IPS-18c (cell line): Measurements from ENCODE around the gene R3HDM1.

Experiments
- H3K4me3 ChIP-seq: 2 replicates; pipeline ENCODE4 v1.7.0; 2013; ENCODE audit warnings: low read depth, mild to moderate bottlenecking, low read length, moderate library complexity; ENCODE audit not compliant: insufficient read depth
- H3K9me3 ChIP-seq: one replicate; pipeline ENCODE4 v1.6.1; 2013; ENCODE audit warnings: mild to moderate bottlenecking, low read length, moderate library complexity; ENCODE audit not compliant: control insufficient read depth, insufficient read depth

The R3HDM1 gene

GRCh38 chr2:135552887-135553286 lies 21.6 kb downstream of the R3HDM1 start:
- Histone ChIP-seq H3K9me3 (no peaks in the 10 kb centered on the region), H3K4me3 (no peak overlapping the region)

- Histone ChIP-seq H3K9me3 (no peaks in the 10 kb centered on the region), H3K4me3 (no peak overlapping the region)
Observed at GRCh38 chr2:135555311-135555710, 24.0 kb downstream of the R3HDM1 start.

DNA sequence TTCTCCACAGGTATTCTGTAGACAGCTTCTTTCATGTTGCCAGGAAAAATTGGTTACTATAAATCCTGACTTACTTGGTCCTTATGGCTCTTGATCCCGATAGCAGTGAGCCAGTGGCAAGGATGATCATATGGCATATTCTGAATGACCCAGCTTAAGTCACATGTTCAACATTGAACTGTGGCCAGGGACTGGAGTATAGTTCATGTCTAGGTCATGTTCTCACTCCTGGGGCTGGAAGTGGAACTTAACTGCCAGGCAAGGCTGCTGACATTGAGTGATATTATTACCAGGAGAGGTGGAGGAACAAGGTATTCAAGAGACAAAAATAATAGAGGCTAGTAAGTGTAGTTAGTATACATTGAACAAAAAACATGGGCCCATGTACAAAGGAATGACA lies 26.2 kb downstream of the R3HDM1 start:
- Histone ChIP-seq H3K9me3 (no peaks in the 10 kb centered on the region), H3K4me3 (no peak overlapping the region)

GRCh38 chr2:135561925-135562324 lies 30.6 kb downstream of the R3HDM1 start:
- no peaks in the 10 kb centered on the region for H3K9me3 ChIP-seq

DNA sequence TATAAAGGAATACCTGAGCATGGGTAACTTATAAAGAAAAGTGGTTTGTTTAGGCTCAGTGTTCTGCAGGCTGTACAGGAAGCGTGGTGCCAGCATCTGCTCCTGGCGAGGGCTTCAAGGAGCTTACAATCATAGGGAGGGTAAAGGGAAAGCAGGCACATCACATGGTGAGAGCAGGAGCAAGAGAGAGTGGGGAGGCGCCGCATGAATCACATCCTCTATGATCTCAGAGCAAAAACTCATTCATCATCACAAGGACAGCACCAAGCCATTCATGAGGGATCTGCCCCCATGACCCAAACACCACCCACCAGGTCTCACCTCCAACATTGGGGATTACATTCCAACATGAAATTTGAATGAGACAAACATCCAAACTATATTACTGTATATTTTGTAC lies 32.5 kb downstream of the R3HDM1 start:
- Histone ChIP-seq H3K9me3 (no peaks in the 10 kb centered on the region), H3K4me3 (no peak overlapping the region)

More at GRCh38 chr2:135561925-135562324, 30.6 kb downstream of the R3HDM1 start:
- no peak overlapping the region for H3K4me3 ChIP-seq

DNA sequence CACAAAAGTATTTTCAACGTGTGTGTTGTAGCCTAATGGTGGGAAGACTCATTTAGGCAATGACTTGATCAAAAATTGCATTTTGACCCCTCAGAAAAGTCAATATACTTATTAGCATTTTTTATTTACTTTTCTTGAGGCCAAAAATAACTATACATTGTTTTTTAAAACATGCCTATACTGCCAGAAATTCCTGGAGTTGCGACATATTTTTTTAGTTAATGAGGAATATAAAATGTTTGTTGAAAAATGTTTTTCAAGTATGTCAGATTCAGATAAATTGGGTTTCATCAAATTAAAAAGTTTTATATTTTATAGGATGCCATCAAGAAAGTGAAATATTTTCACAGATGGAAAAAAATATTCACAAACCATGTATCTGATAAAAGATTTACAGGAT lies 39.6 kb downstream of the R3HDM1 start:
- H3K4me3 ChIP-seq = no peak overlapping the region
- H3K9me3 ChIP-seq = no peaks in the 10 kb centered on the region

- Histone ChIP-seq H3K4me3 (no peak overlapping the region), H3K9me3 (no peaks in the 10 kb centered on the region)
Observed at GRCh38 chr2:135573620-135574019, 42.3 kb downstream of the R3HDM1 start.

GRCh38 chr2:135581282-135581681 lies 50.0 kb downstream of the R3HDM1 start:
- Histone ChIP-seq H3K4me3 (no peak overlapping the region), H3K9me3 (no peaks in the 10 kb centered on the region)

GRCh38 chr2:135582383-135582782 lies 51.1 kb downstream of the R3HDM1 start:
- H3K9me3 ChIP-seq = no peaks in the 10 kb centered on the region
- no peak overlapping the region for H3K4me3 ChIP-seq

- Histone ChIP-seq H3K9me3 (no peaks in the 10 kb centered on the region), H3K4me3 (no peak overlapping the region)
Observed at GRCh38 chr2:135585586-135585985, 54.3 kb downstream of the R3HDM1 start.

- no peaks in the 10 kb centered on the region for H3K9me3 ChIP-seq
- no peak overlapping the region for H3K4me3 ChIP-seq
Observed at GRCh38 chr2:135586148-135586547, 54.9 kb downstream of the R3HDM1 start.

DNA sequence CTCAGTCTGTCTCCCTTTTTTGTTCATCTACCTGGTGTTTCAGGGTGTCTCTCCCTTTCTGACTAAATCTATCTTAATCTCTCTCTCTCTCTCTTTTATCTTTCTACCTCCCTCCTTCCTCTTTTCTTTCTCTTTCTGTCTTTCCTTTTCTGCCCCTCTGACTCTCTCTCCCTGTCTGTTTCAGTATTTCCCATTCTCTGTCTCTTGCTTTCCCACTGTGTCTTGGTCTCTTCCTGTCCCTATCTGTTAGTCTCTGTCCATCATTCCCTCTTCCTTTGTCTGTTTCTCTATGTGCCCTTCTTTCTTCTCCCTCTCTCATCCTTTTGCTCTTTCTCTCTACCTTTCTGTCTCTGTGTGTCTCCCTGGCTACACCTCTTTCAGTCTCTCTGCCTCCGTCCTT lies 56.7 kb downstream of the R3HDM1 start:
- Histone ChIP-seq H3K9me3 (no peaks in the 10 kb centered on the region), H3K4me3 (no peak overlapping the region)

GRCh38 chr2:135590619-135591260 lies 59.5 kb downstream of the R3HDM1 start:
- Histone ChIP-seq H3K4me3 (no peak overlapping the region), H3K9me3 (no peaks in the 10 kb centered on the region)

GRCh38 chr2:135600915-135601314 lies 69.6 kb downstream of the R3HDM1 start:
- Histone ChIP-seq H3K4me3 (no peak overlapping the region), H3K9me3 (no peaks in the 10 kb centered on the region)

- no peaks in the 10 kb centered on the region for H3K9me3 ChIP-seq
- no peak overlapping the region for H3K4me3 ChIP-seq
Observed at GRCh38 chr2:135603543-135603942, 72.3 kb downstream of the R3HDM1 start.

DNA sequence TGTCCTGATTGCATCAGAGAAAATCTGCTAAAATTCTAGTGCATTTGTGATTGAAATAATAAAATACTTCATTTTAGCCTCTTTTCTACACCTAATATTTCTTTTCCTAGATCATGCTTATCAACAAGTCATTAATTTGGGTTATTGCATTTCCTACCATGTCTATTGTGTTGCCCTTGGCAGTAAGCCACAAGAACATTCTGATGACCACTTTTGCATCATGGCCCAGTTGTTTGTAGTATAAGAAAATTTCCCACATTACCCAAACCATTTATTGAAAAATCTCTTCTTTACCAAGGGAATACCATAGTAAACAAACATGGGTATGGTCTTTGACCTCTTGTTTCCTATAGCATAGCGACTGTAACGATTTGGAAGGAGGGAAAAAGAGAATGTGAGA lies 76.3 kb downstream of the R3HDM1 start:
- Histone ChIP-seq H3K4me3 (no peak overlapping the region), H3K9me3 (no peaks in the 10 kb centered on the region)

DNA sequence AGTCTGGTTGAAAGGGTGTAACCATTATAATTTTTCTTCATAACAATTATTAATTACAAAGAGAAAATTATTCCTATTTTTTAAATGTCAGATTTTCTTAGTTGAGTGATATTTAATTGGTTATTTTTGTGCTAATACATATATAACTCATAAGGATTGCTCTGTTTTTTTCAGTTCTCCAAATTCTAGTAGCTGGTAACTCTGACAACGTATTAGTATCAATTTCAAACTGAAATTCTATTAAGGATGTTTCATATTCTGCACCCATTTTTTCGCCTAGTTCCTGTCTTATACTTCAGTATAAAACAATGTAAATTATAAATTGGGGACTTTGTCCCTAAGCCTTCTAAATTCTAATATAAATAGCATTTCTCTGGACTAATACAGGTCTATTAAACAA lies 81.0 kb downstream of the R3HDM1 start:
- H3K9me3 ChIP-seq = no peaks in the 10 kb centered on the region
- H3K4me3 ChIP-seq = no peak overlapping the region

GRCh38 chr2:135615404-135615803 lies 84.1 kb downstream of the R3HDM1 start:
- H3K9me3 ChIP-seq = no peaks in the 10 kb centered on the region
- H3K4me3 ChIP-seq = no peak overlapping the region

DNA sequence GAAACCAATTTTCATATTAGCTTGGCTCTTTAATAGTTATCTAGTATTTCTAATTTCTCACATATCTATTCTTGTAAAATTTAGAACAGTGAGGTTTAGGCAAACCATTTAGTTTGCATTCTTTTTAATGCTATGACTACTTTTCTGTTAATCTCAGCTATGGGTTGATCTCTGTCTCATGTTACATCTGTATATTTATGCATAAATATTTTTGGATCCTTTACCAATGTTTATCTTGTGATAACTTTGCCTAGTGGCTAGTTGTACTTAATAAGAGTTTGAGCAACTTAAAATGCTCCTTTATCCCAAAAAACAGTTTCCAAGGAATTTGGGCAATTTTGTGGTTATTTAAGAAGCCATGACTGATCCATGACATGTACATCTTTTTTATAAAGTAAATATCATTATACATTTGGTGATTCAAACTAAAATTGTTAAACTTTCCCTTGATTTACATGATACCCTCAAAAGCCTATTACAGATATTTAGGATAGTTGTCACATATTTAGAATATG lies 86.3 kb downstream of the R3HDM1 start:
- H3K9me3 ChIP-seq = no peaks in the 10 kb centered on the region
- H3K4me3 ChIP-seq = no peak overlapping the region
